Muscle of back (tissue), 11 donors: Measurements from ENCODE around the gene TRAF3. TPM values are rescaled to one million over a fixed set of nuclear protein-coding genes. Genes with fewer than 3 reads are reported as not detected.
"Not testable (repeated sequence)": the region's sequence is repeated elsewhere in the genome, so short reads cannot be mapped to it uniquely, and the experiment has no call there.

Experiments
- DNase-seq, 3 donors: peaks; one replicate each; pipeline versions ENCODE4 v3.0.0 to v3.0.0-alpha.2; 2013
- polyA plus RNA-seq, 10 donors: library from polyadenylated mRNA; unstranded; fragments of 120-200 nt; gene quantifications; one replicate each; pipeline ENCODE4 v1.2.1, GENCODE V29; 2013; ENCODE audit not compliant: insufficient read length in 10 of 10

TRAF3 gene
- polyA plus RNA-seq, 10 donors = 10.9 to 18.9 (median 12.5) TPM

GRCh38 chr14:102826751-102827675 is 49.8 kb downstream of the TRAF3 start:
- DNase-seq = no peak

- DNase-seq = no peak
Observed at GRCh38 chr14:102827716-102828115, 50.5 kb downstream of the TRAF3 start.

- DNase-seq = no peak
Observed at GRCh38 chr14:102828151-102828550, 50.9 kb downstream of the TRAF3 start.

- peak in 2 of 3 donors; percentile 23 to 29 for DNase-seq
Observed at GRCh38 chr14:102829016-102829548, 51.8 kb downstream of the TRAF3 start.

- no peak for DNase-seq
Observed at GRCh38 chr14:102830474-102831045, 53.3 kb downstream of the TRAF3 start.

- DNase-seq = no peak
Observed at GRCh38 chr14:102831163-102831804, 54.0 kb downstream of the TRAF3 start.

GRCh38 chr14:102833341-102833740 is 56.1 kb downstream of the TRAF3 start:
- no peak for DNase-seq

GRCh38 chr14:102833991-102834390 is 56.7 kb downstream of the TRAF3 start:
- DNase-seq = no peak

- no peak for DNase-seq
Observed at GRCh38 chr14:102835959-102836358, 58.7 kb downstream of the TRAF3 start.

GRCh38 chr14:102837120-102837519 is 59.9 kb downstream of the TRAF3 start:
- not testable (repeated sequence) for DNase-seq

GRCh38 chr14:102838501-102838900 is 61.3 kb downstream of the TRAF3 start:
- DNase-seq = no peak

GRCh38 chr14:102840115-102840514 is 62.9 kb downstream of the TRAF3 start:
- DNase-seq = no peak

GRCh38 chr14:102840771-102841528 is 63.7 kb downstream of the TRAF3 start:
- DNase-seq = no peak

- peak in 2 of 3 donors; percentile 28 to 63 for DNase-seq
Observed at GRCh38 chr14:102848830-102849525, 71.7 kb downstream of the TRAF3 start.

- peak in 2 of 3 donors; percentile 20 to 49 for DNase-seq
Observed at GRCh38 chr14:102849526-102850379, 72.5 kb downstream of the TRAF3 start.

- no peak for DNase-seq
Observed at GRCh38 chr14:102853648-102854047, 76.4 kb downstream of the TRAF3 start.

GRCh38 chr14:102854091-102854703 is 76.9 kb downstream of the TRAF3 start:
- no peak for DNase-seq

- no peak for DNase-seq
Observed at GRCh38 chr14:102856179-102856578, 78.9 kb downstream of the TRAF3 start.

- no peak for DNase-seq
Observed at GRCh38 chr14:102857444-102857843, 80.2 kb downstream of the TRAF3 start.
